Gastroesophageal sphincter (tissue), 3 donors: Measurements from ENCODE around the gene TANC1.

Experiments used
- CTCF ChIP-seq, 4 experiments: fragments of 200-600 bp in 2 of 4; fragments of 450-650 bp in 2 of 4; sonication (generic) in 1 of 4; IDR thresholded peaks; one replicate each; pipeline ENCODE4 v1.5.1; 2017 to 2019; ENCODE audit warnings: antibody characterized with exemption in 4 of 4, mild to moderate bottlenecking in 2 of 4, moderate library complexity in 2 of 4
- EP300 ChIP-seq: sonication (generic); formaldehyde crosslinking; IDR thresholded peaks from one replicate; pipeline ENCODE4 v1.6.1; 2017; ENCODE audit warnings: antibody characterized with exemption, mild to moderate bottlenecking
- POLR2A ChIP-seq, 2 donors: fragments of 450-650 bp; IDR thresholded peaks; one replicate each; pipeline ENCODE4 v1.6.1; 2017; ENCODE audit warnings: antibody characterized with exemption in 2 of 2, mild to moderate bottlenecking in 2 of 2, moderate library complexity in 1 of 2
- POLR2AphosphoS5 ChIP-seq: sonication (generic); formaldehyde crosslinking; IDR thresholded peaks from one replicate; pipeline ENCODE4 v1.6.1; 2017; ENCODE audit warnings: antibody characterized with exemption

- no peak for TF ChIP-seq CTCF (IDR thresholded peaks at IDR 0.05)
- no peak for TF ChIP-seq POLR2AphosphoS5
- no peak for TF ChIP-seq POLR2A (IDR thresholded peaks at IDR 0.05)
- no peak for TF ChIP-seq EP300
Observed at GRCh38 chr2:159054032-159054334, 85.5 kb downstream of the TANC1 start.
